Frontal cortex (tissue), 4 donors: ENCODE data around the gene SMU1. TPM values are rescaled to one million over a fixed set of nuclear protein-coding genes. Genes with fewer than 3 reads are reported as not detected.
"Not testable (repeated sequence)": the region's sequence is repeated elsewhere in the genome, so short reads cannot be mapped to it uniquely, and the experiment has no call there.

ENCODE experiments used
- DNase-seq, 2 donors: peaks; one replicate each; pipeline ENCODE4 v3.0.0; 2012; ENCODE audit warnings: low spot score in 2 of 2
- FAIRE-seq: peaks from 2 replicates; lab custom pipeline; 2012; peaks lifted over from hg19 to GRCh38; lab: Jason Lieb, UNC
- total RNA-seq: library from RNA; depleted of rRNA; stranded (reverse); fragments of >200 nt; gene quantifications from one replicate; pipeline ENCODE4 v1.2.3, GENCODE V29; 2014
- donor health status: control.
- donor health status: control.
- donor health status: control.

SMU1 gene
- total RNA-seq, 1 donor from 2014 or later = 53.4 TPM

GRCh38 chr9:33022303-33022702 is 54.2 kb downstream of the SMU1 start:
- DNase-seq = no peak
- no peak for FAIRE-seq

- FAIRE-seq (no peak), DNase-seq (no peak)
These were observed 56.7 kb downstream of the SMU1 start for GRCh38 chr9:33019797-33020196.

GRCh38 chr9:33017283-33018041 is 59.0 kb downstream of the SMU1 start:
- DNase-seq (no peak), FAIRE-seq (no peak)

- no peak for DNase-seq
- FAIRE-seq = no peak
These were observed 61.8 kb downstream of the SMU1 start for GRCh38 chr9:33014665-33015014.

- FAIRE-seq (no peak), DNase-seq (no peak)
These were observed 62.4 kb downstream of the SMU1 start for GRCh38 chr9:33013962-33014664.

GRCh38 chr9:33012328-33013069 is 64.0 kb downstream of the SMU1 start:
- DNase-seq = no peak
- FAIRE-seq = no peak

GRCh38 chr9:33011831-33012230 is 64.6 kb downstream of the SMU1 start:
- DNase-seq = no peak
- no peak for FAIRE-seq

- FAIRE-seq (no peak), DNase-seq (no peak)
These were observed 68.7 kb downstream of the SMU1 start for GRCh38 chr9:33007755-33008154.

GRCh38 chr9:33005335-33005734 is 71.1 kb downstream of the SMU1 start:
- FAIRE-seq, DNase-seq: not testable (repeated sequence)

- not testable (repeated sequence) for FAIRE-seq
These were observed 75.8 kb downstream of the SMU1 start for GRCh38 chr9:33000682-33001055.

GRCh38 chr9:32992595-32993238 is 83.8 kb downstream of the SMU1 start:
- FAIRE-seq (no peak), DNase-seq (no peak)

More at GRCh38 chr9:33000682-33001055, 75.8 kb downstream of the SMU1 start:
- not testable (repeated sequence) for DNase-seq

GRCh38 chr9:32991897-32992594 is 84.4 kb downstream of the SMU1 start:
- DNase-seq = no peak
- FAIRE-seq = no peak

Other genes with a start within 250 kb of the SMU1 start
- gene APTX, start 75.0 kb downstream of the SMU1 start, total RNA-seq = 27.3 TPM
- gene DNAJA1, start 51.4 kb downstream of the SMU1 start, total RNA-seq = 250 TPM
- 0.82 TPM for gene B4GALT1, start 90.7 kb upstream of the SMU1 start, total RNA-seq
- not detected for gene SPINK4, start 163.5 kb upstream of the SMU1 start, total RNA-seq
- 26.1 TPM for gene BAG1, start 188.0 kb upstream of the SMU1 start, total RNA-seq
- gene CHMP5, start 188.4 kb upstream of the SMU1 start, total RNA-seq = 119 TPM
- gene NFX1, start 213.8 kb upstream of the SMU1 start, total RNA-seq = 20.0 TPM